ENCODE data around the gene ARSH.
"Not testable (repeated sequence)": the region's sequence is repeated elsewhere in the genome, so short reads cannot be mapped to it uniquely, and the experiment has no call there.

The ARSH gene

DNA sequence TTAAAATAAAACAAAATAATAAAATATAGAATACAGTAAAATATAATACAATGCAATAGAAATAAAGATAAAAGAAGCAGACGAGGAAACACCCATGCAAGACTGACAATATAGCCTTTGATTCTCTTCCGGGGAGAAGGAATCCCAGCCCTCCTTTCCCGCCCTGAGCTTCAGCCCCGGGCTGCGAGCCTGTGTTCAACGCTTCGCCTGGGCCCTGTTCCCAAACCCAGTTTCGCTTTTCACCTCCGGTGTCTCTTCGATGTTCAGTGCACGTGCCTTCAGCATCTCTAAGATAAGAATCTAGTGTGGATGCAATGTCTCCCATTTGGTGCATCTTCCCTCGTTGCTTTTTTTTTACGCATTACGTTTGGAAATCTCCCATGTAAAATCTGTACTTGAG is 38.8 kb upstream of the ARSH start:
- H3K27ac ChIP-seq, result no peak overlapping the region
- TF ChIP-seq, protein P1, sequence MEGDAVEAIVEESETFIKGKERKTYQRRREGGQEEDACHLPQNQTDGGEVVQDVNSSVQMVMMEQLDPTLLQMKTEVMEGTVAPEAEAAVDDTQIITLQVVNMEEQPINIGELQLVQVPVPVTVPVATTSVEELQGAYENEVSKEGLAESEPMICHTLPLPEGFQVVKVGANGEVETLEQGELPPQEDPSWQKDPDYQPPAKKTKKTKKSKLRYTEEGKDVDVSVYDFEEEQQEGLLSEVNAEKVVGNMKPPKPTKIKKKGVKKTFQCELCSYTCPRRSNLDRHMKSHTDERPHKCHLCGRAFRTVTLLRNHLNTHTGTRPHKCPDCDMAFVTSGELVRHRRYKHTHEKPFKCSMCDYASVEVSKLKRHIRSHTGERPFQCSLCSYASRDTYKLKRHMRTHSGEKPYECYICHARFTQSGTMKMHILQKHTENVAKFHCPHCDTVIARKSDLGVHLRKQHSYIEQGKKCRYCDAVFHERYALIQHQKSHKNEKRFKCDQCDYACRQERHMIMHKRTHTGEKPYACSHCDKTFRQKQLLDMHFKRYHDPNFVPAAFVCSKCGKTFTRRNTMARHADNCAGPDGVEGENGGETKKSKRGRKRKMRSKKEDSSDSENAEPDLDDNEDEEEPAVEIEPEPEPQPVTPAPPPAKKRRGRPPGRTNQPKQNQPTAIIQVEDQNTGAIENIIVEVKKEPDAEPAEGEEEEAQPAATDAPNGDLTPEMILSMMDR (conservative IDR thresholded peaks at IDR 0.05), result no peak

DNA sequence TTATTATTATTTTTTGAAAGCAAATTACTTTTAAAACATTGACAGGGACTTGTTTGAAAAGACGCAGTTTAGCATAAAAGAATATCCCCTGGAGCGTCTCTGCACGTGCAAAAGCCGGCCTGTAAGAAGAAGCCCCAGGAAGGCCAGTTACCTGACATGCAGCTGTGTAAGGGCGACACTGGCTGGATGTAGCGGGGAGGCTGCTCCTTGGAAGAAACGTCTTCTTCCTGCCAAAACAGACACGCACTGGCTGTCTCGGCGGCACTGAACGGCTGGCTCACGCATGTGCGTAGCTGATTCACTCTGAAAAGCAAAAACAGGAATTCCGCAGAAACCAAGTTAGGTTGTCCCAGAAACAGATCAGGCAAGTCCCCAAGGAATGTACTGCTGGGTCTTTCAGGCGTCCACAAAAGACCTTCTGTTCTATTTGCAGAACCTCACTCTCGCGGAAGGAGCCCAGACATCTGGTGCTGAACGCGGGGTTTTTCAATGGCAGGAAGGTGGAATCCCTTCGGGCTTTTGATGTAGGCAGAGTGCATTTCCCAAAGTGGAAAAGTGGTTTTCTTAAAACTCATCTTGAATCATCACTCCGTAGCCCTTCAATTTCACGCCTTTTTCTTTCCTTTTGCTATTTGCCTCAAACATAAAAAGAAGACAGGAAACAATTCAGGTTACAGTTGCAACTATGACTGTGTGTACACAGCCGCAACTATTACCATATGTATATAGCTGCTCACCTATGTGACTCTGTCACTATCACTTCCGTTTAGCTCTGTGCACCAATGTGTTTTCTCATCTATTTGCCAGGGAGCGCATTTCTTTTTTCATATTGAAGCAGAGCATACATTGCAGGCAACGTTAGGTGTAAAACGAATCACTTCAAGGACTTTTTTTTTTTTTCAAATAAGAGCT is 38.1 kb upstream of the ARSH start:
- no peak overlapping the region for H3K27ac ChIP-seq

DNA sequence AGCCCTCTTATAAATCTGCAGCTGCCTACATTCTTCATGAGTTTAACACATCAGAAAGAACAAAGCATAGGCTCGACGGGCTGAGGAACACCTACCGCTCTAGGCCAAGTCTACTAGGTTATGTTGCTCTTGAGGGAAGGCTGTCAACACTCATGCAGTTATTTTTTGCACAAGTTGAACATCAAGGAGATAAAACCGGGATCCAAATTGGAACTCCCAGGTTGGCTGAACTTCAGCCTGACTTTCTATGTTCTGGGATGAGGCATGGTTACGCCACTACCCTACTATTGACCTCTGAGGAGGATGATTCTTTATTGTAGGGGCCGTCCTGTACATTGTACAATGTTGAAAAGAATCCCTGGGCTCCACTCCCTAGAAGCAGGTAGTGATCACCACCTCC is 37.3 kb upstream of the ARSH start:
- no peak overlapping the region for H3K27ac ChIP-seq
- TF ChIP-seq, protein P1 (conservative IDR thresholded peaks at IDR 0.05), result no peak

More for the DNA sequence above, 38.1 kb upstream of the ARSH start:
- TF ChIP-seq, protein P1 (conservative IDR thresholded peaks at IDR 0.05), result no peak

DNA sequence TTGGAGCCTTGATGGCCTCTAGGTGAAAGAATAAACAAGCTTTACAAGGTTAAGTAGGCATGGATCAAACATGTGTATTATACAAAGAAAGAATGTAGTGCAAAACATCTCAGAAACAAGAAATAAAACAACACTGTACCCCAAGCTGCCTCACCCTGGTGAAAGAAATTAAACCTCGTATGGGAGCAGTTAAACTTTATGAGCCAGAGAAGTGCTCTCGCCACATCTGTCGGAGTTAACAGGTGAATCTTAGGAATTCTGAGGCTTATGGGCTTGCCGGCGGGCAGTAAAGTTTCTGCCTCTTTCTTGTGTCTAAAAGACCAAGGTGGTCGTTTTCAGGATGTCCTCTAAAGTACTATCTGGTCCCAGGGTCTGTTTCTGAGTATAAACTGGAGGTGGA is 34.0 kb upstream of the ARSH start:
- TF ChIP-seq, protein P1 (conservative IDR thresholded peaks at IDR 0.05), result no peak
- H3K27ac ChIP-seq, result no peak overlapping the region

DNA sequence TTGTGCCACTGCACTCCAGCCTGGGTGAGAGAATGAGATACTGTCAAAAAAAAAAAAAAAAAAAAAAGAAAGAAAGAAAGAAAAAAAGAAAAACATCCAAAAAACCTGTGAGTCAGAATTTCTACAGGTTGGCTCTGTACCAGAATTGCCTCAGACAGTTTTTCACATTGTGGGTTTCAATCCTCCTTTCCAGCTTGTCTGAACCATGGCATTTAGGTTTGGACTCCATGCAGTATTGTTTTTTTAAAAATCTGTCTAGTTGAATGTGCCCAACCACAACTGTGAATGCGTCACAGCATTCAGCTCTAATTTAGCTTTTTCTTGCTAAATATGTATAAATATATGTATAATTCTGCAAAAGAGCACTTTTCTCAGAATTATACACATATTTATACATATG is 31.4 kb upstream of the ARSH start:
- no peak overlapping the region for H3K27ac ChIP-seq
- TF ChIP-seq, protein P1 (conservative IDR thresholded peaks at IDR 0.05), result no peak

DNA sequence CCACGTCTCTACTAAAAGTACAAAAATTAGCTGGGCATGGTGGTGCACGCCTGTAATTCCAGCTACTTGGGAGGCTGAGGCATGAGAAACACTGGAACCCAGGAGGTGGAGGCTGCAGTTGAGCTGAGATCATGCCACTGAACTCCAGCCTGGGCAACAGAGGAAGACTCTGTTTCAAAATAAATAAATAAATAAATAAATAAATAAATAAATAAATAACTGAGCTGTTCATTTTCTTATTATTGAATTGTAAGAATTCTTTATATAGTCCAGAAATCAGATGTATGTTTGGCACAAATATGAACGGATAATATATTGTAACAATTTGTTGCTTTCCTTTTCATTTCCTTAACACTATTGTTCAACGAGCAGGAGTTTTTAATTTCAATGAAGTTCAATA is 27.7 kb upstream of the ARSH start:
- H3K27ac ChIP-seq, result not testable (repeated sequence)

DNA sequence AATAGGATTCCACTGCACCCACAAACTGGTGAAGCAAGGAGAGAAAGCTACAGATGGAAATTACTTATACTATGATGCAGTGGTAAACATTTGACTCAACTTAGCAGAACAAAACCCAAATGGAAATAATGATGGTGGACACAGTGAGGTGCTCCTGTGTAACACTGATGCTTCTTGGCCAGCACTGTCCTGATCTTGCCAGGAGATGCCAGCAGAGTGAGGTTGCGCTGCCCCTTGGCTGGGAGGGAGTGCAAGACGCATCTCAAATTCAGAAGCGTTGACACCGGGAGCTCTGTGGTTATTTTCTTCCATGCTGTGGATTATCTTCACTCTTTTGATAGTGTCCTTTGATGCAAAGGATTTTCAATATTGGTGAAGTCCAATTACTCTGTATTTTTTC is 22.0 kb upstream of the ARSH start:
- TF ChIP-seq, protein P1 (conservative IDR thresholded peaks at IDR 0.05), result no peak
- no peak overlapping the region for H3K27ac ChIP-seq

DNA sequence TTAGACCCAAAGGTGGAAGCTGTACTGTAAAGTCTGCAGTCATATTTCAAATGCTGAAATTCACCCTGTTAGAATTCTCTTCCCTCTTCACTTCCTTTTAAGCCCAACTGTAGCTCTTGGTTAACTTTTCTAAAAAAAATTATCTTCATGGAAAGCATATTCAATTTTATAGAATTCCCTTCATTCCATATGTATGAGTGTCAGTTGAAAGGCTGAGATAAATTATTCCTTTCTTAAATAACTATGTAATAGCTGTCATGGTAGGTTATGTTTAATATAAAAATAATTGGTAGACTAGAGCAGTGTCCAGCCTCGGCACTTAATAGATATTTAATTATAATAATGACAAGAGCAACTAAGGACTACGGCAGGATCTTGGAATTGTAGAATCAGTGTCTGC is 16.8 kb upstream of the ARSH start:
- TF ChIP-seq, protein P1 (conservative IDR thresholded peaks at IDR 0.05), result no peak
- H3K27ac ChIP-seq, result no peak overlapping the region
